Lower leg skin (tissue), 4 donors: ENCODE results near the gene ENSA. TPM values are rescaled to one million over a fixed set of nuclear protein-coding genes. Genes with fewer than 3 reads are reported as not detected.
"Not testable (repeated sequence)": the region's sequence is repeated elsewhere in the genome, so short reads cannot be mapped to it uniquely, and the experiment has no call there.

Source experiments
- DNase-seq, 2 donors: peaks; one replicate each; pipeline ENCODE4 v3.0.0-alpha.2; 2019; ENCODE audit warnings: low spot score in 2 of 2
- H3K4me3 ChIP-seq: fragments of 200-600 bp; sonication (generic); 2 replicates; pipeline ENCODE4 v1.5.1; 2017; ENCODE audit warnings: mild to moderate bottlenecking, low read depth; ENCODE audit not compliant: poor library complexity, severe bottlenecking
- CTCF ChIP-seq, 3 donors: fragments of 450-650 bp; IDR thresholded peaks; one replicate each; pipeline ENCODE4 v1.5.1; 2016; ENCODE audit warnings: antibody characterized with exemption in 3 of 3, mild to moderate bottlenecking in 3 of 3, moderate library complexity in 2 of 3
- POLR2A ChIP-seq, 2 donors: fragments of 450-650 bp; IDR thresholded peaks; one replicate each; pipeline ENCODE4 v1.6.1; 2016 to 2017; ENCODE audit warnings: antibody characterized with exemption in 2 of 2, mild to moderate bottlenecking in 1 of 2, moderate library complexity in 1 of 2
- WGBS, 2 donors: methylation state at CpG; one replicate each; pipeline ENCODE4 v1.1.5; 2018; 5-methylcytosine and 5-hydroxymethylcytosine counted together
- intact Hi-C: fragments of 100-400 bp; cut with DNase I; formaldehyde crosslinking; loops from one replicate; pipeline ENCODE4 v1.15.0; 2023; ENCODE audit warnings: low total_unique reads
- total RNA-seq, 4 donors: library from RNA; depleted of rRNA; stranded (reverse); fragments of >200 nt; gene quantifications; one replicate each; pipeline ENCODE4 v1.1.0, GENCODE V29; 2016

The ENSA gene
- total RNA-seq, 4 donors from 2014 or later, result 250 to 393 (median 345) TPM

DNA sequence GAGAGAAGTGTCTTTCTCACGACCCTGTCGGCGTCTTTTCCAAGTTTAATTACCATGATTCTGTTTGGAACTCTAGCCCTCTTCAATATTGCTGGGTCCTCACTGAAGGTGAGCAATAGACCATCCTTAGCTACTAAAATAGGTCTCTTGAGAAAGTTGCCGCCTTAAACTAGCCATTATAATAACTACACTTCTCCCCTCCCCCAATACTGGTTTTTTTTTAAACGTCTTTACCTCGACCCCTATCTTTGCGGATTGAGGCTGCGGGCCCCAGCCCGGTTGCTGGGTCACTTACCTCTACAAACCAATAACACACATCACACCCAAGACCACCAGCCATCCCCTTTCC lies 672 bp downstream of the ENSA start:
- DNase-seq, result no peak
- intact Hi-C loops, result no loop called here
- TF ChIP-seq CTCF (IDR thresholded peaks at IDR 0.05) (no peak), POLR2A (IDR thresholded peaks at IDR 0.05) (no peak)
- H3K4me3 ChIP-seq, result peak overlapping the region; percentile 23
- 0 to 1% methylated on average over 9 of the region's 9 CpGs for WGBS, 2 donors

DNA sequence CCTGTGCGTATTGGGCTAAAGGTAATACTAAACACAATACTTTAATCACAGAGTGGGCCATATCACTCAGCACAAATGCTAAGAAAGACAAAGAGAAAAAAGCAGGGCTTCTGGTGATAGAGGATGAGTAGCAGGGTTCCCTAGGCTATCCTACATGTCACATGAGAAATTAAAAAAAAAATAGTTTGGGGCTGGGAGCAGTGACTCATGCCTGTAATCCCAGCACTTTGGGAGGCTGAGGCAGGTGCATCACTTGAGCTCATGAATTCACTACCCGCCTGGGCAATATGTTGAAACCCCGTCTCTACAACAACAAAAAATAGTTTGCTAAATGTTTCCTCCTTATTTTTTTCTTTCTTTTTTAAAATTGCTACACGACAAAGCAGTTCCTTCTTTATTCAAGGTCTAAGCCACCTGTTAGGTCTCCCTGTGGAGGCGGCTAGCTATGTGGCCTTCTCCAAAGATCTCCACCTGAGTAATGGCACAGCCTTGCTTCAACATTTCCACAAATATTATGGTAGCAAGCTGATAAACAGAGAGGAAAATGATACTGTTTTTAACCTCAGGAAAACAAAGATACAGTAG lies 1.5 kb downstream of the ENSA start:
- no peak for TF ChIP-seq CTCF (IDR thresholded peaks at IDR 0.05)
- TF ChIP-seq POLR2A (IDR thresholded peaks at IDR 0.05), result no peak
- intact Hi-C loops, result no loop called here
- 61 to 69% methylated on average over 5 of the region's 5 CpGs for WGBS, 2 donors
- no peak for DNase-seq
- H3K4me3 ChIP-seq, result no peak overlapping the region

DNA sequence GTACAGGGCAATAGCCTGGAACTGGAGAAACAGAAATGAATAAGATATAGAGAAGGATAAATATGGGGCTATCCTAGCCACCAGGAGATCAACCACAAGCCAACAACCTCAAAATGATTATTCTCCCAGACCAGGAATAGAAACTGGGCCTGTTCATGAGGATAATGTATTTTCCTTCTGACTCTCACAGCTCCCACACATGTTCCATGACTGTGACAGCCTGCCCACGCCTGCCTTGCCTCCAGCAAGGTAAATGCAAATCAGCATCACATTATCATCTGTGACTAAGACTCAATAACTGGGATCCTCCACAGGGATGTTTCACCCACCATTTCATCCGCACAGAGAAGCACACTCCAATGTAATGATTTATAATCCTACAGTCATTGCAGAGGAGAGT lies 3.3 kb downstream of the ENSA start:
- WGBS, 2 donors, result 48 to 54% methylated on average over 2 of the region's 2 CpGs
- TF ChIP-seq CTCF (IDR thresholded peaks at IDR 0.05), result no peak
- TF ChIP-seq POLR2A (IDR thresholded peaks at IDR 0.05), result no peak
- no peak overlapping the region for H3K4me3 ChIP-seq
- peak in 1 of 2 donors; percentile 56 for DNase-seq
- intact Hi-C loops, result no loop called here

GRCh38 chr1:150624546-150624945 lies 4.9 kb downstream of the ENSA start:
- DNase-seq, result peak in 1 of 2 donors; percentile 26
- WGBS, 2 donors, result 56 to 66% methylated on average over 1 of the region's 1 CpG
- H3K4me3 ChIP-seq, intact Hi-C loops: not testable (repeated sequence)

- peak; percentile 55 to 74 for DNase-seq
- intact Hi-C loops, result not testable (repeated sequence)
- WGBS, 2 donors, result 33 to 59% methylated on average over 1 of the region's 1 CpG
These were observed 5.3 kb downstream of the ENSA start for GRCh38 chr1:150624134-150624533.

GRCh38 chr1:150622303-150622975 lies 7.0 kb downstream of the ENSA start:
- intact Hi-C loops, result no loop called here
- peak in 1 of 2 donors; percentile 93 for DNase-seq
- no peak for TF ChIP-seq CTCF (IDR thresholded peaks at IDR 0.05)
- no peak for TF ChIP-seq POLR2A (IDR thresholded peaks at IDR 0.05)
- 15 to 16% methylated on average over 8 of the region's 8 CpGs for WGBS, 2 donors
- no peak overlapping the region for H3K4me3 ChIP-seq

More at GRCh38 chr1:150624134-150624533, 5.3 kb downstream of the ENSA start:
- not testable (repeated sequence) for H3K4me3 ChIP-seq
